GM21619 (cell line): ENCODE measurements around the gene ANKRD55.
"Not testable (repeated sequence)": the region's sequence is repeated elsewhere in the genome, so short reads cannot be mapped to it uniquely, and the experiment has no call there.

Experiments used
- ATAC-seq: cut with Tn5 transposase; IDR thresholded peaks from one replicate; pipeline ENCODE4 v1.9.1; 2021; ENCODE audit not compliant: unreplicated experiment

Gene ANKRD55

DNA sequence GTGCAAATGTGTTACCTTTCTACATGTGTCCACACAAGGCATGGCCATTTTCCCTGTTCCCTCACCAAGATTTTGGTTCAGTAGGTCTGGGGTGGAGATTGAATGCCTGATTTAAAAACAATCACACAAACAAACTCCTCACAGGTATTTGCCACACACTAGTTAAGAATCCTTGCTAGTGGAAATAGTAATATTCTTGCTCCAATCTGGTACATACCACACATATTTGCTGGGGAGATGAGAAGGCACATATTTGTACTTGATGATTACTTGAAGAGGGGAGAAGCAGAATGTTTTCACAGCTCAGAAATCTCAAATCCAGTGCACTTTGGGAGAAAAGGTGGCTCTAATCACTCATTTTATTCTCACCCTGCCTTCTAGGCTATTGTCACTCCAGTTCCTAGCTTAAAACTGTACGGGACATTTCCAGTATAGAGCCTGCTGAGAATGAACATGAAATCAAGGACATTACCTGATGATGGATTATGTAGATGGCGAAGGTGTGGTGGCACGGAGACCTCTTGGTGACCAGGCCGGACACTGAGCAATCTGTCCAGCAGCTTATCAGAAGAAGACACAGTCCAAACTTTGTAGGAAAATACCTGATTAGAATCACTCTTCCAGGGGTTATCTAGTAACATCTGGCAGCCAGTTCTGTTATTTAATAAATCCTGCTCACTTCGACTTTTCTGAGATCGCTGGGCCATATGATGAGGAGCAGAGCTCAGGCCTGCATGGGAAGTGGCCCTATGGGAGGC, 122.3 kb downstream of the ANKRD55 start:
- no peak for ATAC-seq

DNA sequence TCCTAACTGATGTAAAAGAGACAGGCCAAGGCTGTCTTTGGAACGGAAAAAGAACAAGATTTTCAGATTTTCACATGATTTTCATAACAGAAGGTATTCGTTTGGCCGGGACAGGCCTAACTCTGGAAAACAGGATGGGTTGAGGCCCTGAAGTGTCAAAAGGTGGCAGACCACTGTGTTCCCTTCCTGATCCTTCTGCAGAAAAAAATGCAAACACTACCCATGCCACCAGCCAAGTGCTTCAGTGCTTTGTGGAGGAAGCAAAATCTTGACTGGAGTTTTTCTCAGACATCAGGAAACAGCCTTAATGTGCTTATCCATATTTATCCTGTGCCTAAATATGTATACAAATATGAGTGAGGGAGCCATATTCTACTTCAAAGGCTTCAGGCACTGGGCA, 124.9 kb downstream of the ANKRD55 start:
- ATAC-seq, result no peak

DNA sequence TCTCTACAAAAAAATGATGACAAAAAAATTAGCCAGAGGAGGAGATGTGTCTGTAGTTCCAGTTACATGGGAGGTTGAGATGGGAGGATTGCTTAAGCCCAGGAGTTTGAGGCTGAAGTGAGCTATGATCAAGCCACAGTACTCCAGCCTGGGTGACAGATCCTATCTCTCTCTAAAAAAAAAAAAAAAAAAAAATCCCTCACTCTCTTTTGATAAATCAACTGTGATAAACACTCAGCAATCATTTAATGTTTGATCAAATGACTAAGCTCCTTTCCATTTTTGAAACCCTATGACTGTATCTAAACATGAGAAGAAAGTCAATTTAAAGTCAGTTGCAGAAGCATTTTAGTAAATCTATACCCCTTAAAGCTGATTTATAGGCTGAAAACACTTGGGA, 126.3 kb downstream of the ANKRD55 start:
- no peak for ATAC-seq

DNA sequence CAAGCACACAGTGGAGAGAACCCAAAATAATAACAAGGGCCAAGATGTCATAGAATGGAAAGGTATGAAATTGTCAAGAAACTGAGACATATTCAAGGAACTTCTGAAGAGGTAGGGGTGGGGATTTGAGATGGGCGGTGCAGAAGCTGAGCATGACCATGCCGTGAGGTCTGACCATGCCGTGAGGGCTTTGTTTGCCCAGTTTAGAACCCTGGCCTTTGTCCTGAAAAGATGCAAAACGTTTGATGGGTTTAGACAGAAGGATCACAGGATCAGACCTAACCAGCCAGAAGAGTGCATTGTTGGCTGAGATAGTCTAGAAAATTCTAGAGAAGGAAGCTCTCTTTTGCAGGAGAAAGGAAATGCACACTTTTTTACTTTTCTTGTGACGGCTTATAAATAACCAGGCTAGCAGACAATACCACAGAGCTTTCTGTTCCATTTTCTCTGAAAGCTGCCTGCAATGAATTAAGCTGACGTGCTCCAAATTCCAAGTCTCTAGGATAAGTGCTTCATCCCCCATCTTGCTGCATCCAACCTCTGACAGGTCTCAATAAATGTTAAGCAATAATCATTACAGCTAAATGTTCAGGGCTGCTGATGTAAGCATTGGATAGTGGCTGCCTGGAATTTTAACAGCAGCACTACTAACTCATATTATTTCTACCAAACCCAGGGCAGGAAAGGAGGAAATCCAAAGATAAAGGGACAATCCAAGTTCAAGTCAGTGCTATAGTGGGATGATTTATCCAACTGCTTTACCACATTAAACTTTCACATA, 127.4 kb downstream of the ANKRD55 start:
- no peak for ATAC-seq

DNA sequence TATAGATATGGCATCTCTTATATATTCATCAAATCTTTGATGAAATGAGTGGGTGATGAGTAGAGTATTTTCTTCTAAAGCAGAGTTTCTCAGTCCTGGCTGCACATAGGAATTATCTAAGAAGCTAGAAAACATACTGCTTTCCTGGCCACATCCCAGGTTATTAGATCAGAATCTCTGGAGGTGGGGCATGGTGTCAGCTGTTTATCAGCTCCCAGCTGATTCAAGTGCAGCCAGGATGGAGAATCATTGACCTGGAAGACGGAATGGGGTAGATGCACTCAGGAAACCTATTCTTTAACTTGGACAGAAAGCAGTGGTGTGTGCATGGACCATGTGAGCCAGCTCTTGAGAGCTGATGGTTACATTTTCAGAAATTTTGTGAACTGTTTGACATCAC, 130.2 kb downstream of the ANKRD55 start:
- ATAC-seq, result no peak

DNA sequence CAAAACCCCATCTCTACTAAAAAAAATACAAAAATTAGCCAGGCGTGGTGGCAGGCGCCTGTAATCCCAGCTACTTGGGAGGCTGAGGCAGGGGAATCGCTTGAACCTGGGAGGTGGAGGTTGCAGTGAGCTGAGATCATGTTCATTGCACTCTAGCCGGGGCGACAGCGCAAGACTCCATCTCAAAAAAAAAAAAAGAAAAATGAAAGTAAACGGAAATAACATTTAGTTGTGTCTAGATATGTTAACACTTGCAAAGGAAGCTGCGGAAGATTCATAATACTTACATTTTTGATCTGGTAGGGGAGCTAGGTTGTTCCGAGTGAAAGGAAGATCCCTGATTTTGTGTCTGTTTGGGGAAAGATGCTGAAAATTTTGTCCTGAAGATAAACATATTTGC, 130.9 kb downstream of the ANKRD55 start:
- ATAC-seq, result not testable (repeated sequence)

DNA sequence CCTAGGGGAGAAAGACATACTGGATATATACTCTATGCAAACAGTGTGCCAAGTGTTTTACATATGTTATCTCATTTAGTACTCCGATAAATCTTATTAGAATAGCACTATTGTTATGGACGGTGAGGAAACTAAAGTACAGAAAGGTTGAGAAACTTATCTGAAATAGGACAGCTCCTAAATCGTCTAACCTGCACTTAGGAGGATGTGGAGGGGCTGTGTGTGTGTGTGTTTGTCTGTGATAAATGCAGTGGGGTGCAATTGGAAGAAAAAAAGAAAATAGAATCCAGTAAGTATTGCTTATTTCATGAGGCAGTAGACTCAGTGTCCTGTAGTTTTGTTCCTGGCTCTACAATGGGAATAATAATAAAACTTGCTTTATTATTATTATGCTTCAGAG, 131.9 kb downstream of the ANKRD55 start:
- ATAC-seq, result no peak

DNA sequence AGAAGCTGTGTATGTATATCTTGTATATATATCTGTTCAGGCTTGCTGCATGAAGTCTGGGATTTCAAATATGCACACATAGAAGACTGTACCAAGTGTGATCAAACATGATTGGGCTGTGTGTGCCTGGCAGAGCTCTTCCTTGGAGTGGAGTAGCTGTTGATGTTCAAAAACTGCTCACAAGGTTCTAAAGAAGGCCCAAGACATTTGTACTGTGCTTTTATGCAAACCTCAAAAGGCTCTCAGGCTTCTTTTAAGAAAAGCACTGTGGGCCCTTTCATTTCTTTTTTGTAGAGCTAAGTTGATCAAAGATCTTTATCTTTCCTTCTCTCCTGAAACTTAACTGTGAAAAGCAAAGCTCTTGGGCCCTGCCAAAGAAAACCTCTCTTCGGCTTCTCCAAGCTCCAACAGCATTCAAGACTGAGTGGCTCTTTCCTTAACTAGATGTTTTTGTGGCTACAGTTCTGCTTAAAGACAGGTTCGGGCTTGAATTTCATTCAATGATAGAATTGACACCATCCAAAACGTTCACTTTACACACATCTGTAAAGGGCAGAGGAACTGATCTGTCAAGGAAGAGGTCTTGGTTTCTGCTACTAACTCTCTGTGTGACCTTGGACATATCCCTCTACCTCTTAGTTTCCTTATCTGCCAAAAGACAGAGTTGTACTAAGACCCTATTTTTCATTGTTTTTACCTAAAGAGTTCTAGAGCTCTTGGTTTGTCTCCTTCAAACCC, 132.5 kb downstream of the ANKRD55 start:
- ATAC-seq, result no peak

DNA sequence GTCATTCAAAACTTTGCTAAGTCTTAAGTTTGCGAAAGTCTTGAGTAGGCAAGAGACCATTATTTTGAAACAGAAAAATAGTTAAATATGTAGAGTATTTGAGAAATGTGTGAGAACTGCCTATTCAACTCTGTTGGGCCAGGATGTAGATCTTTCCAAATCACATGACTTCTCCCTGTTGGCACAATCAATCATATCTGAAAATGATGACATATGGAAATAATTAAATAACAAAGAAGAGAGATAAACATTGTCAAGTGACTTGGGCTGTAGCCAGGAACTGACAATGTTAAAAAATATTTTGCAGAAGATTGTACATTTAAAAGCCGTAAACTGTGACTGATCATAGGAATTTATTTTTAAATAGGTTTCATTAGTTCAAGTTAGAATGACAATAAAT, 133.8 kb downstream of the ANKRD55 start:
- no peak for ATAC-seq

DNA sequence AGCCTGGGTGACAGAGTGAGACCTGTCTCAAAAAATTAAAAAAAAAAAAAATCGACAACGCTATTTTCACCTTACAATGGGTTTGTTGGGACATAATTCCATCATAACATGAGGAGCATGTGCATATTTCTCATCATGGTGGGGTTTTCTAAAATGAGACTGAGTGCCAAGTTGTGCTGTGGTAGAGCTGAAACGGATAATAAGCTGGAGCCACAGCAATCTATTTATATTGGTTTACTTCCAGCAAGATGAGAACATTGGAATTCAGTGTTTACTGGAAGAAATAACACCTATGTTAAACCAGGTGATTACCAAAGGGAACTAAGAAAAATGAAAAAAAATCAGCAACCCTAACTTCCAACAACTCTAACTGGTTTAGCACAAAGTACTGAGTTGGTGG, 136.1 kb downstream of the ANKRD55 start:
- no peak for ATAC-seq

DNA sequence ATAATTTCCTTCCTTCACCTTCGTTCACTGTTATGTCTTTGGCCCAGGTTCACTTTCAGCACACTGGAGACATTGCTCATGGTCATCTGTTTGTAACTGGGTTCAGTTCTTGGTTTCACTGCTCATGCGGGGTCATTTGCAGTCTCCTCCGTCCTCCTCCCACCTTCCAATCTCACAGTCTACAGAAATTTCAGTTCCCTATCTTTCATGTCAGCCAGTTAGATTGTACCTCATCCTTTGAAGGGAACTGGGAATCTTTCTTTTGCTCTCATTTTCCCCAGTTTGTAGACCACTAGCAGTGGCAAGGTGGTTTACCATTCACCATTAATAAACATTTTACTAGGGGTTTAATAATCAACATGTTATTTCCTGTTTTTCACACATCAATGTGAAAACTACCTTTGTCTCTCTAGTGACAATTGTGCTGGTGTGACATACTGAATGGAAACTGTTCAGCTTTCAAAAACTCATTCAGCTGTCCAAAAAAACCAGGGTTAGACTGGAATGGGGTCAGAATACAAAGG, 137.5 kb downstream of the ANKRD55 start:
- peak; percentile 81 for ATAC-seq

DNA sequence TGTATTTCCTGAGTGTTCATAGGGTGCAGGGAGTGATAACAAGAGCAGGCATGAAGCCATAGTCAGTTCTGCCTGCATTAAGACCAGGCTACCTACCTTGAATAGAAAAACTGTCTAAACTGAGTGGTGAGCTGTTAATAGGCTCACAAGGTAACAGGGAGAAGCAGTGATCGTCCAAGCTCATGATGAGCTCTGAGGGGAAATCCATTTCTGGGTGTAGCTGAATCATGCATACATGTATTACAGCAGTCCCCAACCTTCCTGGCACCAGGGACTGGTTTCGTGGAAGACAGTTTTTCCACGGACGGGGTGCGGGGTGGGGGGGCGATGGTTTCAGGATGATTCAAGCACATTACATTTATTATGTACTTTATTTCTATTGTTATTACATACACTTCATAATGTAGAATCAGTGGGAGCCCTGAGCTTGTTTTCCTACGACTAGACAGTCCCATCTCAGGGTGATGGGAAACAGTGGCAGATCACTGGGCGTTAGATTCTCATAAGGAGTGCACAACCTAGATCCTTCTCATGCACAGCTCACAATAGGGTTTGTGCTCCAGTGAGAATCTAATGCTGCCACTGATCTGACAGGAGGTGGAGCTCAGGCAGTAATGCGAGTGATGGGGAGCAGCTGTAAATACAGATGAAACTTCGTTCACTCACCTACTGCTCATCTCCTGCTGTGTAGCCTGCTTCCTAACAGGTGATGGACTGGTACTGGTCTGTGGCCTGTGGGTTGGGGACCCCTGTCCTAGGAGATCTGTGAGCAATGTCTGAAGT, 138.4 kb downstream of the ANKRD55 start:
- peak; percentile 33 for ATAC-seq

DNA sequence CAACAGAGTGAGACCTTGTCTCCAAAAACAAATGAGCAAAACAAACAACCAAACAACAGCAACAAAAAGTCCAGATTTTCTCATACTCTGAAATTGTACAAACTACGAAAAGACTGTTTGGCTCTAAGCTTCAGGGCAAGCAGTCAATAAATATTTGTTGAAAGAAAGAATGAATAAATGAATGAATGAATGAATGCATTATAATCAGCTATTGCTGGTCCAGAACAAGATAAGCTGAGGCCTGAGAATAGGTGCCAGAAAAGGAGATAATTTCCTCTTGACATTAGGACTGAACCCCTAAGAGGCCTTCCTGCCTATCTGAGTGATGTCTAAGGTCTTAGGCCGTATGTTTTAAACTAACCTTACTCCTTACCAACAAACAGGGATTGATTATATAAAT, 139.2 kb downstream of the ANKRD55 start:
- ATAC-seq, result no peak

DNA sequence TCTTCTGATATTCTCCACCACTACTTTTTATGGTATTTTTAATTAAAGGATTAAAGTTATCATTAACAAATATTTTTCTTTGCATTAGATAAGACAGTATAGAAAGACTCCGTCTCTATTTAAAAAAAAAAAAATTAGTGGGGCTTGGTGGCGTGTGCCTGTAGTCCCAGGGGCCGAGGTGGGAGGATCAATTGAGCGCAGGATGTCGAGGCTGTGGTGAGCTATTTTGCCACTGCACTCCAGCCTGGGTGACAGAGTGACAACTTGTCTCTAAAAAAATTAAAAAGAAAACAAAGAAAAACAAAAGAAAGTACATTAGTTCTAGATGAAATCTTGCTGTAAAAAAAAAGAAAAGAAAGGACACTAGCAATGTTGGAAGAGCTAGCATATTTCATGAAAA, 141.0 kb downstream of the ANKRD55 start:
- ATAC-seq, result no peak

DNA sequence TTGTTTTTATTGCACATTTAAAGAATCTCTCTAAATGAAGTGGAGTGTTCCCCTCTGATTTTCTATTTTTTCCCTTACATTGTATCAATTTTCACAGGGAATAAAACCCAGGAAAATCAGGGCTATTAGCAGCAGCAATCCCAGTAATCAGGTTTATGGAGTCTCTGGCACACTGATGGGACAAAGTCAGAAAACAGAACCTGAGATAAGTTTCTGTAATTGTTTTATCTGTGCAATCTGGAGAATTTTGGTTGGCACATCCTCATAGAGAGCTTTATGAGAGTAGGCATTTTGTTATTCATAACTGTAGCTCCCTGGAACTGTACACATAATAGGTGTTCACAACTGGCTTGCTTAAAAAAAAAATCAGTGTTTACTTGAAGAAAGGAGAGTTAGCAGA, 141.5 kb downstream of the ANKRD55 start:
- ATAC-seq, result no peak

DNA sequence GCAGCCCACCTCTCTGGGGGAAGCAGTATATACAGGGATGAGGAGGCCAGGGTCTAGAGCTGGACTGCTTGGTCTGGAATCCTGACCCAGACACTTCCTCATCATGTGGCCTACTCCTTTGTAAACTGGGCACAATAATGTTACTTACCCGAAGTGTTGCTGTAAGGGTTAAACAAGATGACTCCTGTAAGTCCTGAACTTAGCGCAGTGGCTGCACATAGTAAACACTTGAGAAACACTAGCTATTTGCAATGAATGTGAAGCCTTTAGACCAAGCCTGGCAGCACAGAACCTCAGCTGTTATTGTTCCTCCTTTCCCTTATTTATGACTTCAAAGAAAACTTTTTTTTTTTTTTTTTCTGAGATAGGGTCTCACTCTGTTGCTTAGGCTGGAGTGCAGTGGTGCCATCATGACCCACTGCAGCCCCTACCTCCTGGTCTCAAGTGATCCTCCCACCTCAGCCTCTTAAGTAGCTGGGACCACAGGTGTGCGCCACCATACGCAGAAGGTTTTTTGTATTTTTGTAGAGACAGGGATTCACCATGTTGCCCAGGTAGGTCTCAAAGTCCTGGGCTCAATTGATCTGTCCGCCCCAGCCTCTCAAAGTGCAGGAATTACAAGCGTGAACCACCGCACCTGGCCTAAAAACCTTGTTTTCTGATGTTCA, 142.2 kb downstream of the ANKRD55 start:
- ATAC-seq, result no peak

DNA sequence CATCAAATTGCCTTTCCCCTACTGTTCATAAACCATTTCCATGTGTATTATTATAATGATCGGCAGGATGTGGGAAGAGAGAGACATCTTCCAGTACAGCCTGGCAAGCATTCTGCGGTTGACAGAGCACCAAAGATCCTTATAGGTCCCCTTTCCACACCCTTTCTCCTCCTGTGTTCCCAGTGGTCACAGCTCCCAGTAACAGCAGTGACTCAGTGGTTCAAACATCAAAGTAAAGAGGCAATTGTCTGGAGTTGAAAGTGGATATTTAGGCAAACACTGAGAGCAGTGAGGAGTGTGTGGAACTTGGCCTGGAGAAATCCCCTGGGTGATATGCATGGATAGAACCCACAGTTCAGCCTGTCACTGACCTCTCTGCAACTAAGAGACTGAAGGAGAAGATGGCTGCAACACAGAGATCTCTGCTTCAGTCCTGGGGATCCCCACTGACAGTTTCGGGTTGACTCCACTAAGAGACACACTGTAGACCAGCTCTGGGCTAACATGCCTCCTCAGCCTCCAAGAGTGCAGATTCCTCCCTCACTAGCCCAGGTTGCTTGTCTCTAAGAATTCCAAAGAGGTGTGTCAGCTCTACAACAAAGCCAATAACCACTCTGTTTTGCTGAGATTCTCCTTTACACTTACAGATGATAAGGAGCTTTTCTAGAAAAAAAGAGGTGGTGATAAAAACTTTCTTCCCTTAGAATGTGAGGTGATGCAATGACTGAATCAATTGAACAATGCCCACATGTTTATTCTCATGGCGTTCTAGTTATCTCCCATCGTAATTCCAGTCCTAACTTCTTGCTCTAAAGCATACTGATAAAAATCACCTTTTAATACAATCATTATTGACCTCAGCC, 143.9 kb downstream of the ANKRD55 start:
- ATAC-seq, result peak; percentile 81

DNA sequence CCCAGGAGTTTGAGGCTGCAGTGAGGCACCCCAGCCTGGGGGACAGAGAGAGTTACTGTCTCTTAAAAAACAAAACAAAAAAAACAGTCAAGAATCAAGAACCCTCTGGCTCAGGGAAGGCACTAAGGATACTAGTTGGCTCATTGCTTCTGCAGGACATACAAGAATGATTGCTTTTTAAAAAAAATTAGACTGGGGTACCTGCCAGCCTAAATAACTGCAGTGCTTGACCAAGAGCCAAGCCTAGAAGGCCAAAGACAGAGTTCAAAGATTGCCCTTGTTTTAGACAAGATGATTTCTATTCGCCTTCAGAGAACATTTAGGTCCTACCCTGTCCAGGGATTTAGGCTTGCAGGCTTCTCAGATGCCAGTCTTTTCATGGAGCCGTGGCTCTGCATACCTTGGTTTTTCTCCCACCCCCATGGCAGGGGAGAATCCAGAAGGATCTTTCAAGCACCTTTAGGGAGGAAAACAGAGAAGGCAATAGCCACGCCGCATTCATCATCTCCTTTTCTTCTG, 144.6 kb downstream of the ANKRD55 start:
- no peak for ATAC-seq

DNA sequence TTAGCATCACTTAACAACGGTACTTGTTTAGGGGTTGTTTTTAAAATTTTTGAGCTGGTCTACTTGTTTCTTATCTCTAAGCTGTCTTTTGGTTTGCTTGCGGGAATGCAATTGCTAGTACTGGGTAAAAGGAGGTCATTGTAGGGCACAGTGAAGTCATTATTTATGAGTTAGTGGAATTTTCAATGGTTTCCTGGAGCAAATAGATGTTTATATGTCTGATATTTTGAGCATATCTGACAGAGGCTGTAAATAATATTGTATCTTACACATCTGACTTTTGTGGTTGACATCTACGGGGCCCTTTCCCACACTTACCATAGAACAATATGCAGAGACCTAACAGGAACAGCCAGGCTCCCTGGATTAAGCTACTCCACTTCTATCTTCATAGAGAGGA, 147.9 kb downstream of the ANKRD55 start:
- no peak for ATAC-seq
